HG02981 (cell line): Measurements from ENCODE around the gene SH3BP2.

ENCODE experiments used
- ATAC-seq: cut with Tn5 transposase; IDR thresholded peaks from one replicate; pipeline ENCODE4 v1.9.1; 2021; ENCODE audit warnings: mild to moderate bottlenecking, moderate library complexity; ENCODE audit not compliant: unreplicated experiment

Gene SH3BP2

DNA sequence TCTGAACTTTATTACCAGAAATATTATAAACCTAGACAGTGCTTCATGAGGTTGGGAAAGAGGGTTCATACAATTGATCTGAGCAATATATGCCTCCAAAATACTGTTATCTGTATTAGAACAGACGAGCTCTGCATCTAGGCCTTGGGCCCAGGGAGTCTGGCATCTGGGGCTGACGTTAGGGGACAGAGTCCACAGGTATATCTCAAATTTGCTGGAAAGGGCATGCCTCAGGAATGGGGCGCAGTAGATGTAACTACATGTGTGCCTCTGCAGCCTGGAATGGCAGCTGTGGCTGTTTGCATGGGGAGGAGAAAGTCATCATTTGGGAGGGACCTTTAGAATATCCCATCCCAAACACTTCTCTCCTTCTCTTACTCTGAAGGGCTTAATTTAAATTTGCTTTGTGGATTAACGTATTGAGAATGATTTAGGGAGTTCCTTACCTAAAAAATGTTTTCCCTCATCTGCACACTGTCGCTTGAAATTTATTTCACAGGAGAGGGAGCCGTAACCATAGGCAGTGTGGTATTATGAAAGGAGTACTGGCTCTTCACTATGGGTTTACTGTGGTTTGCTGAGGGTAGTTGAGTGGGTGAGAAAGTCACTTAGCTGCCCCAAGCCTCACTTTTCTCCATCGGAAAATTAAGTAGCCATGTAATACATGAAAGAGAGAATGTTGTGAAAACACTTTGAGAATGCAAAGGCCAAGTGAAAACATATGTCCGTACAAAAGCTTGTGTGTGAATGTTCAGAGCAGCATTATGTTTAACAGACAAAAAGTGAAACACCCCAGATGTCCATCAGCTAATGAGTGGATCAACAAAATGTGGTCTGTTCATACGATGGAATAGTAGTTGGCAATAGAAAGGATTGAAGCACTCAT lies 56.6 kb downstream of the SH3BP2 start:
- no peak for ATAC-seq

DNA sequence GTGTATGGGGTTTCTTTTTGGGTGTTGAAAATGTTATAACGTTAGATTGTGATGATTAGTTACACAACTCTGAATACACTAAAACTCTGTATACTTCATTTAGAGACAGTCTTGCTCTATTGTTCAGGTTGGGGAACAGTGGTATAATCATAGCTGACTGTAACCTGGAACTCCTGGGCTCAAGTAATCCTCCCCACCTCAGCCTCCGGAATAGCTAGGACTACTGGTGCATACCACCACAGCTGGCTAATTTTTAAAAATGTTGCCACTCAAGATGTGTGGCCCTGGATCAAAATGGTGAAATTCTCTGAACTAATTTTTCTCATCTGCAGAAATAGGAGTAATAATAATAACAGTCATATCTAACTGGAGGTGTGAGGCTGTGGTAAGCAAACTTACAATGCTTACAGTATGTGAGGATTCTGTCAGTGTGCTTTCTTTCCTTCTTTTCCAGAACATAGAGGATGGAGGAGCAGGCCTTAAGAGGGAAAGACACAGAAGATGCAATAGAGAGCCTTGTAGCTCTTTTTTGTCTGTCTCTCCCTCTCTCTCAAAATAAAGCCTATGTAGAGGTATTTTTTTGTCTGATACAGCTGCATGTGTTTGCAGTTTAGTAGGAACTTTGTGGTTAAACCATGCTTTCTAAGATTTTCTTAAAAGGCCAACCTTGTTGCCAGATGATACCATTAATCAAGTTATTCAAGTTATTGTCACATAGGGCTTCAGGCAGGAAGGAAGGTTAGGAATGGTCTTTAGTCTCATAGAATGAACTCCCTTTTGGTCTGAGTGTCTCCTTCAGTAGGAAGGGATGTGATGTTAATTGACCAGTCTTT lies 58.3 kb downstream of the SH3BP2 start:
- no peak for ATAC-seq

DNA sequence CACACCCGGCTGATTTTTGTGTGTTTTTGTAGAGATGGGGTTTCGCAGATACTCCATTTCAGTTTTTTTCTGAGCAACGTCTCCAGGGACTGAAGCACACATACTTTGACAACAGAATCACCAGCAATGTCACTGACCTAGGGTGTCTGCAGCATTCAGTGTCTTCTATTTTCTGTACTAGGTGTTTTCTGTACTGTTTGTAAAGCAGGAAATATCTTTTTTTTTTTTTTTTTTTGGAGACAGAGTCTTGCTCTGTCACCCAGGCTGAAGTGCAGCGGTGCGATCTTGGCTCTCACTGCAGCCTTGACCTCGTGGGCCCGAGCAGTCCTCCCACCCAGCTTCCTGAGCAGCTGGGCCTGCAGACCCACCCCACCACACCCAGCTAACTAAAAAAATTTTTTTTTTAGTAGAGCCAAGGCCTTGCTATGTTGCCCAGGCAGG lies 59.6 kb downstream of the SH3BP2 start:
- peak; percentile 58 for ATAC-seq

DNA sequence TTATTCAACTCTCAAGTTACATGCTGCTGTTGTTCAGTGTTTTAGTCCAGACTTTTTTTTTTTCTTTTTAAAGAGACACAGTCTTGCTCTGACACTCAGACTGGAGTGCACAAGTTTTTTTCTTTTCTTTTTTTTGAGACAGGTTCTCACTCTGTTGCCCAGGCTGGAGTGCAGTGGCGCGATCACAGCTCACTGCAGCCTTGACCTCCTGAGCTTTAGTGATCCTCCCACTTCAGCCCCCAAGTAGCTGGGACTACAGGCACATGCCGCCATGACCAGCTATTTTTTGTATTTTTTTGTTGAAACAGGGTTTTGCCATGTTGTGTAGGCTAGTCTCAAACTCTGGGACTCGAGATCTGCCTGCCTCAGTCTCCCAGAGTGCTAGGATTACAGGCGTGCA lies 62.7 kb downstream of the SH3BP2 start:
- ATAC-seq = no peak

DNA sequence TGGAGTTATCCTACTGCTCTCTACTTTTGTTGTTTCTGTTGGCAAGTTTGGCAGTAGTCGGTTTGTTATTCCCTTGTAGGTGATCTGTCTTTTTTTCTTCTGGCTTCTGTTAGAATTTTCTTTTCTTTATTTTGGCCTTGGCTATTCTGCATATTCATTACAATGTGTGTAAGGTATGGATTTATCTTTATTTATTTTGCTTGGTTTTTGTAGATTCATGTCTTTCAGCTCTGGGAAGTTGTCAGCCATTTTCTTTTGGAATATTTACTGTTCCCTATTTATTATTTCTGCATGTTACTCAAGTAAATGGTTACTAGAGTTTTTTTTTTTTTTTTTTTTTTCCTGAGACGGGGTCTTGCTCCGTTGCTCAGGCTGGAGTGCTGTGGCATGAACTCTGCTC lies 63.4 kb downstream of the SH3BP2 start:
- ATAC-seq = no peak

DNA sequence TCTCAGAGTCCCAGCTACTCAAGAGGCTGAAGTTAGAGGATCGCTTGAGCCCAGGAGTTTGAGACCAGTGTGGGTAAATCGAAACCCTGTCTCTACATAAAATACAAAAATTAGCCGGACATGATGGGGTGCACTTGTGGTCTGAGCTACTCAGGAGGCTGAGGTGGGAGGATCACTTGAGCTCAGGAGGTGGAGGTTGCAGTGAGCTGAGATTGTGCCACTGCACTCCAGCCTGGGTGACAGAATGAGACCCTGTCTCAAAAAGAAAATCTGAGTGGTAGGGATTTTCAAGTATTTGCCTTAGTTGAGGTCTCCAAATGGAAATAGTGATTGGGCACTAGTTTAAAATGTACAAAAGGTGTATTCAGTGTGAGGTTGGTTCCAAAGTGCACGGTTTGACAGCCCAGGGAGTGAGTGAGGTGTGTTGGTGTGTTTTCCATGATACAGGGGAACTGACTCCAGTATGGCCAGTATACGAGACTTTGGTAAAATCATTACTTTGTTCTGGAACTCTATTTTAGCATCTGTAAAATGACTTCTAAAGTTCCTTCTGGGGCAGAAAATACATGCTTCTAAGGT lies 64.6 kb downstream of the SH3BP2 start:
- no peak for ATAC-seq

DNA sequence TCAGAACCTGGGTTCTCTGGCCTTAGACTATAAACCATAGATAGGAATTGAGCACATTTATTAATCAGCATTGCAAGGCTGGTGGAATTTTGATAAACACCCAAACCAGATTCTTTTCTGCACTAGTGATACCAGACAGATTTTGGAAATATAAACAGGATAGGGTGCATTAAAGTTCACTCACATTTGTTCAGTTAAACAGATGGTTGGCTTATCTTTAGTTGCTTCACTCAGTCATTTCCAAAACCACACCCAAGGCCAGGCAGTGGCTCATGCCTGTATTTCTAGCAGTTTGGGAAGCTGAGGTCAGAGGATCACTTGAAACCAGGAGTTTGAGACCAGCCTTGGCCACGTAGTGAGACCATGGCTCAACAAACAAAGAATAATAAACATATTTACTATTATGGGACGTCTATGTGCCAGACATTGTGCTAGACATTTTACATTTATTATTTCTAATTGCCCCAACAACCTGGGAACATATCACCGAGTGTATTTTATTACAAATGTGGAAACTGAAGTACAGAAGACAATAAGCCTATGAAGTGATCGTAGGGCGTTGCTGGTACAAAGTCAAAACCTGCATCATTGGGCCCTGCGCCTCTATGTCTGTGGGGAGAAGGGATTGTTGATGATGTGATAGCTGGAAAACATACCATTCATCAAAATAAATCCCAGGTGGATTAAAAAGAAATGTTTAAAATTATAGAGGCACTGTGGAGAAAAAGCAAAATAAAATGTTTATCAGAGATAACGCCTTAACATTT lies 65.7 kb downstream of the SH3BP2 start:
- no peak for ATAC-seq

DNA sequence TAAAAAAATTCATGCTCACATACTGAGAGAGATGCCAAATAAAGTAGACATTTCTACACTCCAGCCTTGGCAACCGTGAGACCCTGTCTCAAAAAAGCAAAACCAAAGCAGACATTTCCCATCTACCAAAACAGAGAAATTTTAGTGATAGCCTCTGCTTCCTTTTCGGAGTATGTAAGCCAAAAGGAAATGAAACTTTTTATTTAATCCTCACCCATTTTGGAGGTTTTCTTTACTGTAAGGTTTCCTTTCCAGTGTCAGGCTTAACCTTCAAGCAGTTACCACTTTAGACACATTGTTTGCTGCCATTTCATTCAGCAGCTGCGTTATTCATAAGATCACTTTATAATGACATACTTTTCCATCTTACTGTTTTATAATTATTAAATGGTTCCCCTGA lies 66.6 kb downstream of the SH3BP2 start:
- ATAC-seq = no peak

DNA sequence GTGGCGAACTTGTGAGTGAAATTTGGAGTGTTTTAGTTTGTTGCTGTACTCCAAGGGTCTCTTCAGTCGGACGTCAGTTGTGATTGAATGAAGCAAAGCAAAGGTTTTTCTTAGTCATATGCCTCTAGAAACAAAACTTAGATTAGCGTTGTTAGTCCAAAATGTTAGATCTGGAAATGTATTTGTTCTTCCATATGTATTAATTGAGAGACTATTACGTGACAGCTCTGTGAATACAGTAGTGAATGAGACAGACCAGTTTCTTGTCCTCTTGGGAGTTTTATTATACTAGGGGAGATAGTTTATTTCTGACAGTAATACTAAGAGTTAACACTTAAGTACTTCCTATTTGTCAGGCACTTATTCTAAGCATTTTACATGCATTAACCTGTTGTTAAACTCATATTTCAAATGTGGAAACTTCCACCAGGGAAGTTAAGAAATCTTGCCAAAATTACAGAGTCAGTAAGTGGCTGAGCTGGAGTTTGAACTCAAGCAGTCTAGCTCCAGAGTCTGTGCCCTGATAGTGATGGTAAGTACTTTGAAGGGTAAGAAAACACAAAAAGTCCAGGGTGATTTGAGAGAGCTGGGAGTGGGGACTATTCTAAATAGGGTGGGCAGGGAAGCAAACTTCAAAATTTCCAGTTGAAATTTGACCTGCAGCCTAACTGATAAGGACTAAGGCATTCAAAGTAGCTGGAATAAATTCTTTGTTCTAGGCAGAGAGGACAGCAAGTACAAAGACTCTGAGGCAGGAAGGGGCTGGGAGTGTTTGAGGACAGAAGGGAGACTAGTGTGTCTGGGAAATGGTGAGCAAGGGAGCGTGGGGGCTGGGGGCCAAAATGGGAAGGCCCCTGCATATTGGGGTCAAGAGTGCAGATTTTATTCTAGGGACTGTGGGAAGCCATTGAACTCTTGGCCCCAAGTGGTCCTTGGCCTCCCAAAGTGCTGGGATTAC lies 67.8 kb downstream of the SH3BP2 start:
- no peak for ATAC-seq

DNA sequence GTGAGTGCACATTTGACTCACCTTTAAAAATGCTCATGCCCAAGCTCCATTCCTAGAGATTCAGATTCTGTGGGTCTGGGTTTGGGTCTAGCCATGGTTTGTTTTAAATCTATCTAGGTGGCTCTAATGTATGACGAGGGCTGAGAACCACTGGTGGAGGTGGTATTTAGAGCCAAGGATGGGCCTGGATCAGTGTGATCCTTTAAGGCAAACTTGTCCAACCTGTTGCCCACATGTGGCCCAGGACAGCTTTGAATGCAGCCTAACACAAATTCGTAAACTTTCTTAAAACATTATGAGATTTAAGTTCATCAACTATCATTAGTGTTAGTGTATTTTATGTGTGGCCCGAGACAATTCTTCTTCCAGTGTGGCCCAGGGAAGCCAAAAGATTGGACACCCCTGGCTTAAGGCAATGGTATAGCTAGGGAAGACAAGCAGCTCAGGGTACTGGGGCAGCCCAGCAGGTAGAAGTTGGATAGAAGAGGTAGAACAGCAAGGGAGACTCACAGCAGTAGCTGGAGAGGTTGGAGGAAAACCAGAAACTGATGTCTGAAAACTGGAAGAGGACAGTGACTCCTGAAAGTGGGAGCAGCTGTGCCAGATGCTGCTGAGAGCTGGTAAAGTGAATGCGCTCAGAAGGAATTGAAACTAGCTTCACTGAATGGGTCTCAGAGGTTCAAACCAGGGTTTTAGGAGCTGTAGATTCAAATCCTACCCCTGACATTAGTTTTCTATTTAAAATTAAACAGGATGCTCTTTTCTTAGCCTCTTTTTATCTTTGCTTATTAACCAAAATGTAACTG lies 68.9 kb downstream of the SH3BP2 start:
- ATAC-seq = no peak

DNA sequence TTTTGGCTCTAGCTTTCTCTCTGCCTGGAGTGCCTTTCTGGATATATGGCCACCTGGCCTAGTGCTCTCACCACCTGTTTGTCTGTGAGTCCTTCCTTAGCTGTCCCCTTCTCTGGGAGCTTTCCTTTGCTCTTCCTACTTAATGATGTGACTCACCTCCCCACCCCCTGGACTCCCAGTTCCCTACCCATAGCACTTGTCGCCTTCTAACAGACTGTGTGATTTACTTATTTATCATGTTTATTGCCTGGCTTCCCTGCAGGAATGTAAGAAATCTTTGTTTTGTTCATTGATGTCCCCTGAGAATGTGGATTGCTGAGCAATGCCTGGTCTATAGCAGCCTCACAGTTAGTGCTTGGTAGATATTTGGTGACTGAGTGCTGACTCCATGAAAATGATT lies 69.6 kb downstream of the SH3BP2 start:
- no peak for ATAC-seq

DNA sequence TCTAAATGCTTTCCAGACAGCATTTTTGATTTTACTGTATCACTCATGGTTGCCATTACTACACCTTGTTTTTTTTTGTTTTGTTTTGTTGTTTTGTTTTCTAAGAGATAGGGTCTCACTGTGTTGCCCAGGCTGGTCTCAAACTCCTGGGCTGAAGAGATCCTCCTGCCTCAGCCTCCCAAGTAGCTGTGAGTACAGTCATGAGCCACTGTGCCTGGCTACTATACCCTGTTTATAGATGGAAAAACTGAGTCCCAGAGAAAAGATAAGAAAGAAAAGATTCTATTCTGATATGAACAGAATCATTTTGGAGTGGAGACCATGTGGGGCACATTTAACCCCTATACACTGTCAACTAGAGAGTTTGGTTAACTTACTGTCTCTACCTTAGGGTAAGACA lies 70.8 kb downstream of the SH3BP2 start:
- ATAC-seq = no peak

DNA sequence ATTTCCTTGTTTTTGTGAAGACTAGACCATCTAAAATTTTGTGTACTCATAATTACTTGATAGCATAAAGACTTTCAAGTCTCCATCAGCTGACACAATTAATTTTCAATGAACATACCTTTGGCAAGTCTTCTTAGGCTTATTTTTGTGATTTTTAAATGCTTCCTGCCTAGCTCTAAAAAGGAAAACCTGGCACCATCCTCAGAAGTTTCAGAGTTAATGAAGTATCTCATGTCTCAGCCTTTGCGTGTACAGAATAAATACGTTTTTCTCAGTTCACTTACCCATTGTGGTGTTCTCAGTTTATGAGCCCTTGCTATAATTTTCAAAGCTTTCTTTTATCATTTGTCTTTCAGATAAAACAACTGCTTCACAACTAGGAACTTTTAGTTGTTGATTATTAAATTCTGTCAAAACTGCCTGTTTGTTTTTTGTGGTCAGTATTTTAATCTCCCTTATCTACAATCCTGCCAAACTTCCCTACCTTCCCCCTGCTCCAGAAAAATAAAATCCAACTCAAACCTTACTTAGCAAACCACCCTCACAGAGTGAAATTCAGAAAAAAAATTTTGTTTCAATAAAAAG lies 72.4 kb downstream of the SH3BP2 start:
- no peak for ATAC-seq

DNA sequence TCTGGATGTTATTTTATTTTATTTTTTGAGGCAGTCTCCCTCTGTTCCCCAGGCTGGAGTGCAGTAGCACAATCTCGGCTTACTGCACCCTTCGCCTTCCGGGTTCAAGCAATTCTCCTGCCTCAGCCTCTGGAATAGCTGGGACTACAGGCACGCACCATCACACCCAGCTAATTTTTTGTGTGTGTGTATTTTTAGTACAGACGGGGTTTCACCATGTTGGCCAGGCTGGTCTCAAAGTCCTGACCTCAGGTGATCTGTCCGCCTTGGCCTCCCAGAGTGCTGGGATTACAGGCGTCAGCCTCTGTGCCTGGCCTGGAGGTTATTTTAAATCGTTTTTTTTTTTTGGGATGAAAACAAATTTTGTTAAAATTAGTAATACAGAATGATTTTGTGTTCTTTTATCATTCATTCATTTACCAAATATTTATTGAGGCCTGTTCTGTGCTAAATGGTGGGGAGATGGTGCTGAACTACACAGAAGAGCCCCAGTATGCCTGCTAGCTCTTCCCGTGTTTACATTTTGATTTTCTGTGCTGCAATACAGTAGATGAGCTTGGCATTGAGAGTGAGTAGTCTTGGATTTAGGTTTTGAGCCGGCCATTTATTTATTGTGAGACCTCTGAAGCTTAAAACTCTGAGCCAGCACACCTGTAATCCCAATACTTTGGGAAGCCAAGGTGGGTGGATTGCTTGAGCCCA lies 73.4 kb downstream of the SH3BP2 start:
- no peak for ATAC-seq

DNA sequence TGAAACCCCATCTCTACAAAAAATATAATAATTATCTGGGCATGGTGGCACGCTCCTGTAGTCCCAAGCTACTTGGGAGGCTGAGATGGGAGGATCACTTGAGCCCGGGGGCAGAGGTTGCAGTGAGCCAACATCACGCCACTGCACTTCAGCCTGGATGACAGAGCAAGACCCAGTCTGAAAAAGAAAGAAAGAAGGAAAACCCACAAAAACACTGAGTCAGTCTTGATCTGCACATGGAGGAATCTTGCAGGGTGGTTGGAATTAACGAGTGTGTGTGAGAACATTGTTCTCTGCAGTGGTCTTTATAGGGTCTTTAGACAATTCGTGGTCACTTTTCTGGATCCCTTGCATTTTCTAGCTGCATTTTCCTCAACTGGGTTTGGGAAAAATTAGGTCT lies 74.0 kb downstream of the SH3BP2 start:
- no peak for ATAC-seq

DNA sequence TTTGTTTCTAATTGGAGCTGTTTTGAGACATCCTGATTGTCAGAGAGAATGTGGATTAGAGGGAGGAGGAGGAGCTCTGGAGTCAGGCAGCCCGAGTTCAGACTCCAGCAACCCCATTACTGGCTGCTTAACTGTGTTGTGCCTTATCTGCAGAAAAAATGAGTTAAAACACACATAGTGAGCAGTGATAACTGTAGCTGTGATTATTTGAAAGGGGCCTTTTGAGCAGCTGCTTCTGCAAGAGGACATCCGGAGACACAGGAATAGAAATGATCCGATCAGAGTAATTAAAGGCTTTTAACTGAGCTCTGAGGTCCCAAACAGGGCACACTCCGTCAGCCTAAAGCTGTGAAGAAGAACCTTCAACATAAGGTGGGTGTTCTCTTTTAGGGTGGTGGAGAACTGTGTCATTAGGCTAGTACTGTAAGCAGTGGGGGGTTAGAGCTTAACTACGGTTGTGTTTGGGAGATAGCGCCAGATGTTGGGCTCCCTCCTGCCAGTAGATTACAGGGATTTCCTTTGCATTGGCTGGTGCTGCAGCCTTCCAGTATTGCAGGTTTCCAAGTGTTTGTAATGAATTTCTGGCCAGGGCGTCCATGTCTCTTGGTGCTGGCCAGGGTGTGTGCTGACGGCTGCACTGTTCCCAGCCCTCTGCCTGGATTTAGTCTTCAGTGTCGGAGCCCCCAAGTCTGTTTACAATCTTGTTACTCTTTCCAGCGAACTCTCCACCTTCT lies 75.0 kb downstream of the SH3BP2 start:
- ATAC-seq = no peak

DNA sequence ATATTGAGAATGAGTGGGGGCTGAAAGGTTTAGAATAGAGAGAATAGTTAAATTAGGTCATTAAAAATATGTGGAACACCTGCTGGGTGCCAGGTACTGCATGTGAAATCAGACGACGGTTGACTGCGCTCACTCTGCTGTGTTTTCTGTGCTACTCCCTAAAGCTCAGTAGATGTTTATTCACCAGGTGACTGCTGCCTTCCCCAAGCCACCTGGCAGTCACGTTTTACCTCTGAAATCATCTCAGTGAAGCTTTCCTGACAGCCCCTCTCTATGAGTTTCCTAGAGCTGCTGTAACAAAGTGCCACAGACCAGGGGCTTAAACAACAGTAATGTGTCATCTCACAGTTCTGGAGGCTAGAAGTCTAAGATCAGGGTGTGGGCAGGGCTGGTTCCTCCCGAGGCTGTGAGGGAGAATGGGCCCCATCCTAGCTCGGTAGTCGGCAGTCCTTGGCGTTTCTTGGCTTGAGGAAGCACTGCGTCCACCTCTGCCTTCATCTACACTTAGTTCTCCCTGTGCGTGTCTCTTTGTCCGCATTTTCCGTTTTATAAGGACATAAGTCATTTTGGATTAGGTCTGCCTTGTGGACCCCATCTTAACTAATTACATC lies 76.1 kb downstream of the SH3BP2 start:
- ATAC-seq = no peak
